GM18867 (cell line): ENCODE results near the gene FAM81B.

Source experiments
- ATAC-seq: cut with Tn5 transposase; IDR thresholded peaks from one replicate; pipeline ENCODE4 v1.9.1; 2021; ENCODE audit warnings: mild to moderate bottlenecking, moderate library complexity; ENCODE audit not compliant: unreplicated experiment

Gene FAM81B

DNA sequence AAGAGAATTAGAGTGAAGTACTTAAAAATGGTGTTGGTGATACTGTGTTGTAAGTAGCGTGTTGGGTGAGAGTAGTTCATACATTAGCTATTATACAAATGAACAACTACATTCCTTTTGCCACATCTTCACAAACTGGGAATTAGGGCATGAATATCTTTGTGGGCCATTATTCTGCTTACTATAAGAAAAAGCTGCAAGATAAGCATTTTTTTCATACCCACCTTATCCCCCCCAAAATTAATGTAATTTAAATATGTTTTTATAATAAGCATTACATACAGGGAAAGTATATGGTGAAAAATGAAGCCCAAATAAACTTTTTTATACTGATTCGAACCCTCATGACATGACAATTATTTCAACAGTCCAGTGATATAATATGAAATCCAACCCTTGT lies 69.5 kb downstream of the FAM81B start:
- ATAC-seq: no peak

- ATAC-seq: no peak
Observed at GRCh38 chr5:95471487-95471886, 80.3 kb downstream of the FAM81B start.

DNA sequence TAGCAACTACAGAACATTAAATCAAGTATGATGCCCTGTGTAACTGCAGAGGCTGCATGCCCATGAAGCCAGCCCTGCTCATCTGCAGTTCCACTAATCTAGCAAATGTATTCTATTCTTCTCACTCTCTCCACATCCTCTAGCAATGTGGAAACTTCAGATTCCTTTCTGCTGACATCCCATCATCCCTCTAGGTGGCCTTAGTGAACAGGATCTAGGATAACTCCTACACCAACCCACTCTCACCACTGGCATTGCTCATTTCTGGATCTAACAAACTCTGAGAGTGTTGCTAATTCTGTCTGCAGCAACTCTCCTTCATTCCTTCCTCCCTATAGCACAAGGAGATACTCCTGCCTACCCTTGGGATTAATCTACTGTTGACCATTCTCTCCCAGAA lies 80.8 kb downstream of the FAM81B start:
- ATAC-seq: no peak

- no peak for ATAC-seq
Observed at GRCh38 chr5:95484421-95484820, 93.3 kb downstream of the FAM81B start.

DNA sequence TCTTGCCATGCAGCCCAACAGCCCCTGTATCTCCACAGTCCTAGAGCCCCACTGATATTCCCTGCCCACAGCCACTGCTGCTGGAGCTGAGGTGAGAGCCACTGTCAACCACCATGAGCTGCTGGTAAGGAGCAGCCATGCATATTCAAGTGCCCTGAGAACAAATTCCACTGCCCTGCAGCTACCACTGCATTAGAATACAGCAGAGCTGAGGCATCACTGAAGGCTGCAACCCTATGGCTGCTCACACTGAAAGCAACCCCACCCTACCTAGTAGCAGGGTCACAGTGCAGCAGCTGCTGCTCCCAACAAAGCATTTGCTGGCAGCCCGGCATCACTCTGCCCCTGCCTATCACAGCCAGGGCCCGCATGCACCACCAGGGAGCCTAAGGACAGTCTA lies 95.0 kb downstream of the FAM81B start:
- ATAC-seq: no peak

DNA sequence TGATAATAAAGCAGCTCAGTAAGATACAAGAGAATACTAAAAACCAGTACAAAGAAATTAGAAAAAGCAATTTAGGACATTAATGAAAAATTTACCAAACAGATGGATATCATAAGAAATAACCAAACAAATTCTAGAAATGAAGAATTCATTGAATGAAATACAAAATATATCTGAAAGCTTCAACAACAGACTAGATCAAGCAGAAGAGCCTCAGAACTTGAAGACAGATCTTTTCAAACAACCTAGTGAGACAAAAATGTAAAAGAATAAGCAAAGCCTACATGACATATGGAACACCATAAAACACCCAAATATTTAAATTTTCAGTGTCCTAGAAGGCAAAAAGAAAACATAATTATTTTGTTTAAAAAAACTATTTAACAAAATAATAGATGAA lies 96.7 kb downstream of the FAM81B start:
- no peak for ATAC-seq
